RKO (cell line): ENCODE results near the gene NUDT16.

Experiments used
- DNase-seq: peaks from one replicate; pipeline ENCODE4 v3.0.0-alpha.2; 2016; ENCODE audit warnings: low spot score

The NUDT16 gene

GRCh38 chr3:131386429-131387165, 5.0 kb downstream of the NUDT16 start:
- no peak for DNase-seq

- DNase-seq: no peak
Measured at GRCh38 chr3:131387796-131388489, 6.4 kb downstream of the NUDT16 start.

DNA sequence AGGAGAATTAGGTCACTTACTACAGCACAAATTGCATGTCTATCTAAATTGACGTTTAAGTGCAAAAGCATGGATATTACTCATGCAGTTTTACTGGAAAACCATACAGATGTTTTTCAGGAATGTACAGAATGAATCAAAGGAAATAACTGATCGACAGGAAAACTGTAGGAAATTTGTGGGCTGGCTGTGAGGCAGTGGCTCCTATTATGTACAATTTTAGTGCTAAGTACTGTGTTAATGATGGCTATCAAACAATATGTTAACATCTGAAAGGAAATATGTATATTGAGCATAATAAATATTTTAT, 6.9 kb downstream of the NUDT16 start:
- no peak for DNase-seq

DNA sequence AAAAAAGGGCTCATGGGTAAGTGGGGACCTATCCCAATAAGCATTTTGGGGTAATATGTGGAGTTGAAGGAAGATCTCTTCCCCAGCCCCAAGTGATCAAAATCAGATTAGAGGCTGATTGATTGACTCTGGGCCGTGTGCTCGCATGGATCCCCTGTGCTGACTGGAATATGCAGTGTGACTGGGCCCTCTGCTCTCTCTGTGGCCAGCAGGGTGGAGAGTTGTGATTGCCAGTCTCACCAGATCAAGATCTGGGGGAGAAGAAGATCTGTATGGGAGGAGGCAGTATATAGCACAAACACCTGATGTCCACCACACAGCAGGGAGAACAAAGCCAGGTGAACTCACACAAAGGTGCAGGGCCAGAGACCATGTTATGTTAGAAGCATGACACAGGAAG, 8.8 kb downstream of the NUDT16 start:
- no peak for DNase-seq

DNA sequence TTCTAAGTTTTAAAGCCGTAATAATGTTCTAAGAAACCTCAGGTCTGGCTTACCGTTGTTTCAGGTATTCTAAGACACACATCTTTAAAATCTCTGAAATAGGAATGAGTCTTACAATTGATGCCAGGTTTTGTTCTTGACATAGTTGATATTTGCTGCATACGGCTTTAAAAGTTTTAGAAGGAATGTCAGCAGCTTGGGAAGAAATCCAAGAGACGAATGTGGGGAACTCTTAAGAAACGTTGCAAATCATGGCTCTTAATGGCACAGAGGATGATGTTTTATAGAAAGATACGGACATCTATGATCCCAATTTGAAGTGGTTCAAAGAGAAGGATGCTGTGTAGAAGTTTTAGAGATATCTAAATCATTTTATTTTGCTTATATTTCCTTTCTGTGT, 11.5 kb downstream of the NUDT16 start:
- no peak for DNase-seq

GRCh38 chr3:131393868-131394267, 12.3 kb downstream of the NUDT16 start:
- peak; percentile 7 for DNase-seq

- DNase-seq: no peak
Measured at GRCh38 chr3:131394400-131394799, 12.8 kb downstream of the NUDT16 start.

- DNase-seq: no peak
Measured at GRCh38 chr3:131396170-131396569, 14.6 kb downstream of the NUDT16 start.

- no peak for DNase-seq
Measured at GRCh38 chr3:131397889-131398288, 16.3 kb downstream of the NUDT16 start.

GRCh38 chr3:131401978-131402377, 20.4 kb downstream of the NUDT16 start:
- DNase-seq: no peak

DNA sequence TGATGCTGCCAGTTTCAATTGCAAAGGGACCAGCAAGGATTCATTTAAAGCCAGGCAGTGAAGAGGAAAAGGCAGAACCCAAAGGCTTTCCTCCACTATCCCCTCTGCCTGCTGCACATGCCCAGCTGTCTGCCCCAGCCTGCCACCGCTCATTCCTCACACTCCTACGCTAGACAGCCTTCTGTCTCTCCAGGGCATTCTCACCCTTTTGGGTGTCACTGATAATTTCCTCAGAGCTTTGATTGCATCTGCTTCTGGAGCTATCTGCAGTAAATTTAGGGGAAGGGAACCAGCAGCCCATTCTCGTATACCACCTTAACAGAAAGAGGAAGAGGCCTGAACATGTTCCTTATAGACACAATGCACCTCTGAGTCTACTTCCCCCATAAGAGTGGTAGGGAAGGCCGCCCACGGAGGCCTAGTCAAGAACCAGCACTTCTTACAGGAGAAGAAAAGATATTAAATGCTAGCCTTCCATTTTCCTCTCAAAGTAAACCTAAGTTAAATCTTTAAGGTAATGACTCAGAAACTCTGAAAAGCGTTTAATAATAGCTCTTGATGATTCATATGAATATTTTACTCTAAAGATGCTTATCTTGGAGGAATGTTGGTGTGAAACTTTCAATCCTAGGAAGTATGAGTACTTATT, 20.9 kb downstream of the NUDT16 start:
- DNase-seq: peak; percentile 25

DNA sequence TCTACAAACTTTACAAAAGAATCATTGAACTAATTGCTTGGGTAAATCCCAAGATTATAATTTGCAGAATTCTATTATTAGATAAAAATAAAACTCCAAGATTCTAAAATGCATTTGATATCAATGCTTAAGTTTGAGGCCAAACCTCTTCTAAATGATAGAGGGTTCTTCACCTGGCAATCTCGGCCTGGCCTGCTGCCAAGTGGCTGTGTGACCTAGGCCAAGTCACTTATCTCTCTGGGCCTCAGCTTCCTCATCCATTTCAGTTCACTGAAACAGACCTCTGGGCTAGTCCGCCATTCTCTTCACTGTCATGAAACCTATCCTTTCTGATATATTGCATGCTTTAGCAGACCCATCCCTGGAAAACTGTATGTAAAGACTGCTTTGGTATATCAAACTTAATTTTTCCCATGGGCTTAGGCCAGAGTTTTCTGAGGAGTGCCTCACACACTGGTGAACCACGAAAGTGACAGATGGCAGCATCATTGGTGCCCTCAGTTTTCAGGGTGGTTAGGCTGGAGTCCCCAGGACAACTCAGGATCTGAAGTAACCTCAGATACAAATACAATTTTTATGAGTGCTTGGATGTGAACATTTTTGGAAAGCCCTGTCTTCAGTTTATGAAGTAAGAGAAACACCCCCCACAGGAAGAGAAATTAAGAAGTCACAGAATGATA, 21.8 kb downstream of the NUDT16 start:
- no peak for DNase-seq

DNA sequence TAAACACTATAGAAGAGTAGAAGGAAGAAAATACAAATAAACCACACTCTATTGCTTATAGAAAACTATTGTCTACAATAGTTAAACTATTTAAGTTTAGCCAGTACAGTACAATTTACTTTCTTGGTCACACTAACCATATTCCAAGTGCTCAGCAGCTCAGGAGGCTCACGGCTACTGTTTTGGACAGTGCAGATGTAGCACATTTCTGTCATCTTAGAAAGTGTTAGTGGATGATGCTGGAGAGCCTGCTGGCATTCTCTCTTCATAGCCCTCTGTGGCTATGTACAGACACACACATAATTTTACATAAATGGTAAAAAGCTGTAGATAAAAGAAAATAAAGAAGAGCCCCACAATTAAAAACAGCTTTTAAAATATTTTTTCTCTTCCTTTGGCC, 23.8 kb downstream of the NUDT16 start:
- DNase-seq: no peak

- DNase-seq: no peak
Measured at GRCh38 chr3:131406274-131406673, 24.7 kb downstream of the NUDT16 start.

GRCh38 chr3:131417751-131418150, 36.2 kb downstream of the NUDT16 start:
- no peak for DNase-seq

- DNase-seq: no peak
Measured at GRCh38 chr3:131421301-131421700, 39.7 kb downstream of the NUDT16 start.

- no peak for DNase-seq
Measured at GRCh38 chr3:131421957-131422498, 40.5 kb downstream of the NUDT16 start.

DNA sequence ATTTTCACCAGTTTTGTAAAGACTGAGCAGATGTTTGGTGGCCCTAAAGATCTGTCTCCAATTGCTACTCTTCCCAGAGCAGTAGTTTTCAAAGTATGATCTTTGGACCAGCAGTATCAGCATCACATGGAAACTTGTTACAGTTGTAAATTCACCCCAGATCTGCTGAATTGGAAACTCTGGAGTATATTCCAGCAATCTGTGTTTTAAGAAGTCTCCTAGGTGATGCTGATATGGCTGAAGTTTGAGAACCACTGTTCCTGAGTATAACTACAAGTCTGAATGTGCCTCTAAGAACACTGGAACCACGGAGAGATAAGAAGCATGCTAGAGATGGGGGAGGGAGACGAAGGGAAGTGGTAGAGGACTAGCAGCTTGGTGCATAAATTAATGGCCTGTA, 45.7 kb downstream of the NUDT16 start:
- DNase-seq: no peak

- DNase-seq: no peak
Measured at GRCh38 chr3:131431754-131432153, 50.2 kb downstream of the NUDT16 start.

GRCh38 chr3:131432441-131432840, 50.9 kb downstream of the NUDT16 start:
- DNase-seq: no peak

- no peak for DNase-seq
Measured at GRCh38 chr3:131435000-131435399, 53.4 kb downstream of the NUDT16 start.
